Subcutaneous adipose tissue (tissue), 4 donors: ENCODE measurements around the gene KLHL35. TPM values are rescaled to one million over a fixed set of nuclear protein-coding genes. Genes with fewer than 3 reads are reported as not detected.

Source experiments
- CTCF ChIP-seq: fragments of 450-650 bp; IDR thresholded peaks from one replicate; pipeline ENCODE4 v1.5.1; 2016; ENCODE audit warnings: low read depth, mild to moderate bottlenecking, control low read depth, antibody characterized with exemption, moderate library complexity
- total RNA-seq, 4 donors: library from RNA; depleted of rRNA; stranded (reverse); fragments of >200 nt; gene quantifications; one replicate each; pipeline ENCODE4 v1.1.0, GENCODE V29; 2016

KLHL35 gene
- total RNA-seq, 4 donors from 2014 or later: 0.82 to 1.3 (median 1.1) TPM; not detected in 1

GRCh38 chr11:75445315-75445953, 12.4 kb upstream of the KLHL35 start:
- no peak for TF ChIP-seq CTCF

- no peak for TF ChIP-seq CTCF
Observed at GRCh38 chr11:75443043-75443442, 10.0 kb upstream of the KLHL35 start.

GRCh38 chr11:75442161-75442885, 9.3 kb upstream of the KLHL35 start:
- TF ChIP-seq CTCF: no peak

GRCh38 chr11:75441804-75442132, 8.8 kb upstream of the KLHL35 start:
- TF ChIP-seq CTCF: no peak

- TF ChIP-seq CTCF: no peak
Observed at GRCh38 chr11:75440960-75441803, 8.2 kb upstream of the KLHL35 start.

GRCh38 chr11:75439495-75440120, 6.6 kb upstream of the KLHL35 start:
- TF ChIP-seq CTCF: no peak

GRCh38 chr11:75439026-75439425, 6.0 kb upstream of the KLHL35 start:
- TF ChIP-seq CTCF: no peak
